ENCODE results near the gene TP63. TPM values are rescaled to one million over a fixed set of nuclear protein-coding genes. Genes with fewer than 3 reads are reported as not detected.

Gene TP63
- total RNA-seq, 1 donor from 2014 or later: 144 TPM

DNA sequence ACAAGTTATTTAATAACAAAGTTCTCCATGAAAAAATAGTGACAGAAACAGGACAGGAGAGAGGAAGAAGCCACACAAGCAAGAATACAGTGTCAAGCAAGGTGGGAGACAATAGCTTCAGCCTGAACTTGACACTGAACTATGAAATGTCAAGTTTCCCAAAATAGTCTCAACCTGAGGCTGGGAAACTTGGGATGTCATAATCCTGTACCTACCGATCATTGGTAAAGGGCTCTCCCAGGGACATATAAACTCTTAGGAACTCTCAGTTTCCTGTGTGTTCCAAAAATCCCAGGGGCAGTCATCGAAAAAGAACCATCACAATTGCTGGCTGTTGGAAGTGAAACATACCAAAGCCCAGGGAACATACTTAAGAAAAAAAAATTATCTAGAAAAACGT lies 277.9 kb downstream of the TP63 start:
- intact Hi-C loops (cut with DNase I): no loop called here
- Histone ChIP-seq H3K4me1 (no peaks in the 10 kb centered on the region), H3K9me3 (no peaks in the 10 kb centered on the region), H3K27ac (no peak overlapping the region), H3K27me3 (no peaks in the 10 kb centered on the region), H3K36me3 (no peaks in the 10 kb centered on the region), H3K4me3 (no peak overlapping the region)
- no peak for TF ChIP-seq POLR2A (IDR thresholded peaks at IDR 0.05)
- TF ChIP-seq, protein P1, sequence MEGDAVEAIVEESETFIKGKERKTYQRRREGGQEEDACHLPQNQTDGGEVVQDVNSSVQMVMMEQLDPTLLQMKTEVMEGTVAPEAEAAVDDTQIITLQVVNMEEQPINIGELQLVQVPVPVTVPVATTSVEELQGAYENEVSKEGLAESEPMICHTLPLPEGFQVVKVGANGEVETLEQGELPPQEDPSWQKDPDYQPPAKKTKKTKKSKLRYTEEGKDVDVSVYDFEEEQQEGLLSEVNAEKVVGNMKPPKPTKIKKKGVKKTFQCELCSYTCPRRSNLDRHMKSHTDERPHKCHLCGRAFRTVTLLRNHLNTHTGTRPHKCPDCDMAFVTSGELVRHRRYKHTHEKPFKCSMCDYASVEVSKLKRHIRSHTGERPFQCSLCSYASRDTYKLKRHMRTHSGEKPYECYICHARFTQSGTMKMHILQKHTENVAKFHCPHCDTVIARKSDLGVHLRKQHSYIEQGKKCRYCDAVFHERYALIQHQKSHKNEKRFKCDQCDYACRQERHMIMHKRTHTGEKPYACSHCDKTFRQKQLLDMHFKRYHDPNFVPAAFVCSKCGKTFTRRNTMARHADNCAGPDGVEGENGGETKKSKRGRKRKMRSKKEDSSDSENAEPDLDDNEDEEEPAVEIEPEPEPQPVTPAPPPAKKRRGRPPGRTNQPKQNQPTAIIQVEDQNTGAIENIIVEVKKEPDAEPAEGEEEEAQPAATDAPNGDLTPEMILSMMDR (IDR thresholded peaks at IDR 0.05): no peak
- TF ChIP-seq POLR2AphosphoS5 (IDR thresholded peaks at IDR 0.05; ENCODE audit: insufficient read depth in 1 of 2, low read depth in 1 of 2): no peak
- no peak for DNase-seq (ENCODE audit: extremely low spot score in 2 of 2)

DNA sequence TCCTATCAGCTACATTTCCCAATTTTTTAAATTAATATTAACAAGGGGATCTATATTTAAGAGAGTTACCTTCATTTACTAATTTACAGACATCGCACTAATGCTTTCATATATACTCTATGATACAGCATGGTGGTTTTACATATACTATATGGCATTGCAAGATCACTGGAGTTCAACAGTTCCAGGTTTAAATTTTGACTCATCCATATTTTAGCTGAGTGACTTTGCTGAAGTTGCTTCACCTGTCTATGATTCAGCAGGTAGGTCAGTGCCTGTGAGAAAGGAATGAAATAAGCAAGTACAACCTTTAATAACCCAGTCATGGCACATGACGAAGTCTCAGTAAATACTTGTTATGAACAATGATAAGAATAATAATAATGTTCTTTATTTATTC lies 278.4 kb downstream of the TP63 start:
- H3K4me3 ChIP-seq: no peak overlapping the region
- H3K27ac ChIP-seq: no peak overlapping the region
- H3K27me3 ChIP-seq: no peaks in the 10 kb centered on the region
- TF ChIP-seq, protein P1 (IDR thresholded peaks at IDR 0.05): no peak
- TF ChIP-seq POLR2AphosphoS5 (IDR thresholded peaks at IDR 0.05; ENCODE audit: insufficient read depth in 1 of 2, low read depth in 1 of 2): peak in 1 of 2 donors; percentile 83
- no peaks in the 10 kb centered on the region for H3K9me3 ChIP-seq
- H3K4me1 ChIP-seq: no peaks in the 10 kb centered on the region
- no peaks in the 10 kb centered on the region for H3K36me3 ChIP-seq
- intact Hi-C loops (cut with DNase I): no loop called here
- no peak for DNase-seq (ENCODE audit: extremely low spot score in 2 of 2)

DNA sequence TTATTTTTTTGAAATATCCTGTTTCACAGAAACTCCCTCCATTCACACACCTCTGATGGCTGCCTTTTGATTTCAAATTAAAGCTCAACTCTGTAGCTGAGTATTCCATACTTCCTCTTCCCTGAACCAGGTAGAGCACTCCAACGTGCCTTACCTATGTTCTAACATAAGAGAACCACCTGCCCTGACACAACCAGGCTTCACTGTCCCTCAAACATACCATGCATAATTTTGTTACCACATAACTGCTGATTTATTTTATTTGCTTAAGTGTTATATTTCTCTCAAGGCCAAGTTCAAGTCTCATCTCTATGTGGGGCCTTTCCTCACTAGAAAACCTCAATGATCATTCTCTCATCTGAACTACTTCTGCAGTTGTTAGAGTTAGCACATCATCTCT lies 279.8 kb downstream of the TP63 start:
- intact Hi-C loops (cut with DNase I): no loop called here

DNA sequence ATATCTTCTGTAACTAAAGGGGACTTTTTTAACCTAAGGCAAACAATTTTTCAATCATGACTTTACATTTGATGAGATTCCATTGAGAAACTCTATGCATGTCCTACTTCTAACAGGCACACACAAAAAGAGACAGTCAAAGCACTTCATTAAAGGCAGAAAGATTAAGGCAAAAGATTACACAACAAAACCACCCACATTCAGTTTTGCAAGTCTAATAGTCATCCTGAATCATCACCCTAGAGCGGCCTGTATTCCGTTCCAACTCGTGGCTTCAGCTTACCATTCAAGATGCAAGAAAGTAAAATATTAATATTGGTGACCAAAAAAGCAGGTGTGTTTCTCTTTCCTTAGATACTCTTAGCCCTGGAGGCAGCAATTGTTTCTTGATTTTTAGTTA lies 283.6 kb downstream of the TP63 start:
- H3K27ac ChIP-seq: no peak overlapping the region
- TF ChIP-seq POLR2A (IDR thresholded peaks at IDR 0.05): no peak
- TF ChIP-seq POLR2AphosphoS5 (IDR thresholded peaks at IDR 0.05; ENCODE audit: insufficient read depth in 1 of 2, low read depth in 1 of 2): peak in 1 of 2 donors; percentile 90
- TF ChIP-seq, protein P1 (IDR thresholded peaks at IDR 0.05): no peak
- H3K36me3 ChIP-seq: no peaks in the 10 kb centered on the region
- H3K9me3 ChIP-seq: no peaks in the 10 kb centered on the region
- no peak overlapping the region for H3K4me3 ChIP-seq
- intact Hi-C loops (cut with DNase I): no loop called here
- H3K27me3 ChIP-seq: no peaks in the 10 kb centered on the region
- no peaks in the 10 kb centered on the region for H3K4me1 ChIP-seq
- no peak for DNase-seq (ENCODE audit: extremely low spot score in 2 of 2)

More for the DNA sequence above, 279.8 kb downstream of the TP63 start:
- no peak for DNase-seq (ENCODE audit: extremely low spot score in 2 of 2)
- H3K4me3 ChIP-seq: no peak overlapping the region
- TF ChIP-seq POLR2AphosphoS5 (IDR thresholded peaks at IDR 0.05; ENCODE audit: insufficient read depth in 1 of 2, low read depth in 1 of 2): no peak
- TF ChIP-seq, protein P1 (IDR thresholded peaks at IDR 0.05): no peak
- no peak for TF ChIP-seq POLR2A (IDR thresholded peaks at IDR 0.05)
- no peaks in the 10 kb centered on the region for H3K9me3 ChIP-seq
- H3K27me3 ChIP-seq: no peaks in the 10 kb centered on the region
- no peaks in the 10 kb centered on the region for H3K4me1 ChIP-seq
- no peak overlapping the region for H3K27ac ChIP-seq
- no peaks in the 10 kb centered on the region for H3K36me3 ChIP-seq

DNA sequence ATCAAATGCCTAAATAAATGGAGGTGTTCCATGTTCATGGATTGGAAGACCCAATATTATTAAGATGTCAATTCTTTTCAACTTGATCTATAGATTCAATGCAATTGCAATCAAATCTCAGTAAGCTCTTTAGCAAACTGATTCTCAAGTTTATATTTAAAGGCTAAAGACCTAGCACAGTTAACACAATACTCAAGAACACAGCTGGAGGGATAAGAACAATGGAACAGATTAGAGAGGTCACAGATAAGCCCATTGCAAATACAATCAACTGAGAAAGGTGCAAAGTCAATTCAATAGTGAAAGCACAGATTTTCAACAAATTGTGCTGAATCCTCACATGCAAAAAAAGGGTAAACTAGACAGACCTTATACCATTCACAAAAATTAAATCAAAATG lies 290.6 kb downstream of the TP63 start:
- intact Hi-C loops (cut with DNase I): no loop called here
- TF ChIP-seq, protein P1 (IDR thresholded peaks at IDR 0.05): no peak
- TF ChIP-seq POLR2A (IDR thresholded peaks at IDR 0.05): no peak
- TF ChIP-seq POLR2AphosphoS5 (IDR thresholded peaks at IDR 0.05; ENCODE audit: insufficient read depth in 1 of 2, low read depth in 1 of 2): no peak
- H3K9me3 ChIP-seq: no peaks in the 10 kb centered on the region
- no peak for DNase-seq (ENCODE audit: extremely low spot score in 2 of 2)
- no peak overlapping the region for H3K4me3 ChIP-seq
- no peak overlapping the region for H3K27ac ChIP-seq
- H3K36me3 ChIP-seq: no peaks in the 10 kb centered on the region
- H3K27me3 ChIP-seq: no peaks in the 10 kb centered on the region
- H3K4me1 ChIP-seq: no peaks in the 10 kb centered on the region
